Lung (tissue), 12 donors: Measurements from ENCODE around the gene BRAF. TPM values are rescaled to one million over a fixed set of nuclear protein-coding genes. Genes with fewer than 3 reads are reported as not detected.
"Not testable (repeated sequence)": the region's sequence is repeated elsewhere in the genome, so short reads cannot be mapped to it uniquely, and the experiment has no call there.

Experiments used
- ATAC-seq: fragments of 200-7000 bp; cut with Tn5 transposase; one replicate; pipeline ENCODE4 v1.9.1; 2020; ENCODE audit warnings: moderate number of reproducible peaks; ENCODE audit not compliant: insufficient read depth, low FRiP score
- DNase-seq, 3 donors: peaks; one replicate each; pipeline ENCODE4 v3.0.0-alpha.2; 2013 to 2017
- H3K27ac ChIP-seq, 2 donors: one replicate each; pipeline ENCODE4 v1.5.1; 2013; ENCODE audit warnings: mild to moderate bottlenecking in 2 of 2, moderate library complexity in 2 of 2, control low read depth in 1 of 2, inconsistent platforms in 1 of 2, low read depth in 1 of 2, low read length in 1 of 2
- H3K27me3 ChIP-seq, 3 donors: one replicate each; pipeline ENCODE4 v1.5.1; 2013; ENCODE audit warnings: low read length in 2 of 3; ENCODE audit not compliant: control insufficient read depth in 3 of 3, insufficient read depth in 3 of 3
- H3K36me3 ChIP-seq, 4 donors: one replicate each; pipeline ENCODE4 v1.5.1; 2013; ENCODE audit warnings: low read length in 4 of 4, mild to moderate bottlenecking in 1 of 4, moderate library complexity in 1 of 4; ENCODE audit not compliant: control insufficient read depth in 4 of 4, insufficient read depth in 4 of 4
- H3K4me1 ChIP-seq, 5 donors: one replicate each; pipeline ENCODE4 v1.5.1; 2013; ENCODE audit warnings: low read length in 5 of 5, mild to moderate bottlenecking in 2 of 5, moderate library complexity in 1 of 5; ENCODE audit not compliant: control insufficient read depth in 5 of 5, insufficient read depth in 5 of 5
- H3K4me3 ChIP-seq: one replicate; pipeline ENCODE4 v1.5.1; 2013; ENCODE audit warnings: mild to moderate bottlenecking, control low read depth, moderate library complexity
- H3K9ac ChIP-seq, 2 donors: one replicate each; pipeline ENCODE4 v1.5.1; 2013; ENCODE audit warnings: low read length in 2 of 2, control low read depth in 1 of 2; ENCODE audit not compliant: insufficient read depth in 1 of 2
- H3K9me3 ChIP-seq, 4 donors: one replicate each; pipeline ENCODE4 v1.5.1; 2013; ENCODE audit warnings: low read length in 3 of 4, mild to moderate bottlenecking in 1 of 4, moderate library complexity in 1 of 4; ENCODE audit not compliant: control insufficient read depth in 4 of 4, insufficient read depth in 3 of 4
- CTCF ChIP-seq: IDR thresholded peaks from 2 replicates; pipeline ENCODE4 v1.5.1; 2012; ENCODE audit warnings: mild to moderate bottlenecking; ENCODE audit errors: control extremely low read depth, extremely low read depth
- WGBS, 2 donors: extraction: QIAGEN DNeasy Blood & Tissue Kit; methylation state at CpG; one replicate each; pipeline ENCODE4 v1.1.7; 2013; 5-methylcytosine and 5-hydroxymethylcytosine counted together
- polyA plus RNA-seq, 2 donors: library from polyadenylated mRNA; stranded (reverse); fragments of 200-250 nt; gene quantifications; one replicate each; pipeline ENCODE4 v1.2.1, GENCODE V29; 2013
- total RNA-seq, 2 donors: library from RNA; depleted of rRNA in 1 of 2; stranded (reverse); fragments of >200 nt in 1 of 2; gene quantifications; one replicate each; pipeline ENCODE4 v1.2.1, GENCODE V29; 2014 to 2021
- donor health status: control.
- donor health status: control.
- donor health status: Bipolar disorder and iron deficiency.
- donor health status: healthy.
- donor health status: DM: yes; HTN: yes; CAD: no.

BRAF gene
- total and polyA plus RNA-seq, 4 donors = 6.5 to 111 (median 22.3) TPM

- no peak for TF ChIP-seq CTCF
- Histone ChIP-seq H3K4me3 (no peak overlapping the region), H3K9ac (no peak overlapping the region), H3K36me3 (peaks cover 0 to 15% (median 2%) of the 10 kb centered on the region in 4 donors), H3K9me3 (no peaks in the 10 kb centered on the region), H3K27me3 (no peaks in the 10 kb centered on the region), H3K27ac (no peak overlapping the region), H3K4me1 (peaks cover 0 to 8% (median 3%) of the 10 kb centered on the region in 5 donors)
- 97% methylated on average over 20 of the region's 20 CpGs for WGBS, 2 donors
- DNase-seq (no peak), ATAC-seq (no peak)
Observed at GRCh38 chr7:140678081-140678815, 246.5 kb downstream of the BRAF start.

DNA sequence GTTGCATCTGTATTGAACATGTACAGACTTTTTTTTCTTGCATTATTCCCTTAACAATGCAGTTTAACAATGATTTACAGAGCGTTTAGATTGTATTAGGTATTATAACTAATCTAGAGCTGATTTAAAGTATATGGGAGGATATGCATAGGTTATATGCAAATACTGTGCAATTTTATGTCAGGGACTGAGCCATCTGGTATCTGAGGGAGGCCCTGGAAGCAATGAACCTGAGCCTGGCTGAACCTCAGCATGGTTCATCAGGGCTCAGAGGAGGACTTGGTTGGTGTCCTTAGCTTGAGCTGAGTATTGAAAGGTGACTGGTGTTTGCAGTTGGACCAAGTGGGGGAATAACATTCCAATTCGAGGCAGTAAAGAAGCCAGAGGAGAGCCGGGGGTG, 247.2 kb downstream of the BRAF start:
- Histone ChIP-seq H3K27me3 (no peaks in the 10 kb centered on the region), H3K27ac (no peak overlapping the region), H3K4me3 (no peak overlapping the region), H3K4me1 (peaks cover 0 to 10% (median 3%) of the 10 kb centered on the region in 5 donors), H3K9ac (no peak overlapping the region), H3K9me3 (no peaks in the 10 kb centered on the region), H3K36me3 (peaks cover 0 to 15% (median 2%) of the 10 kb centered on the region in 4 donors)
- DNase-seq (no peak), ATAC-seq (no peak)
- 95 to 96% methylated on average over 3 of the region's 3 CpGs for WGBS, 2 donors
- no peak for TF ChIP-seq CTCF

- H3K36me3 ChIP-seq = peaks cover 0 to 11% (median 2%) of the 10 kb centered on the region in 4 donors
- H3K9me3 ChIP-seq, H3K27ac ChIP-seq, H3K27me3 ChIP-seq, H3K4me3 ChIP-seq, DNase-seq, H3K9ac ChIP-seq, ATAC-seq: not testable (repeated sequence)
- H3K4me1 ChIP-seq = peaks cover 0 to 10% (median 3%) of the 10 kb centered on the region in 5 donors
- WGBS, 2 donors = 93 to 95% methylated on average over 11 of the region's 11 CpGs
Observed at GRCh38 chr7:140676956-140677355, 247.8 kb downstream of the BRAF start.

DNA sequence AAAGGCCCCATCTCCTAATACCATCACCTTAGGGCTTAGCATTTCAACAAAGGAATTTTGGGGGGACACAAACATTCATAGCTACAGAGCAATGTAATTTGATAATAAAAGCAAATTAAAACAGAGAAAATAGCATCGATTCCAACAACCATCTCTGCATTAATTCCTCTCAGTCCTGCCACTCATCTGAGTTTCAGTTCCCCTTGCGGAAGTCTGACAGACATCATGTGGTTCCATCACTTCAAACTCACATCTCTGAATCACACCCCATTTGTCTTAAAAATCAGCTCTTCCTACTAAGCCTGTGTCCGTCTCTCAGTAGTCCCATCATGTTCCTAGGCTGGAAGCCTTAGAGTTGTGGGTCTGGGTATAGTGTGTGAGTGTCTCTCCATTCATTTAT, 248.4 kb downstream of the BRAF start:
- 64 to 79% methylated on average over 3 of the region's 3 CpGs for WGBS, 2 donors
- no peak overlapping the region for H3K27ac ChIP-seq
- no peaks in the 10 kb centered on the region for H3K27me3 ChIP-seq
- no peaks in the 10 kb centered on the region for H3K9me3 ChIP-seq
- DNase-seq = no peak
- no peak for ATAC-seq
- no peak for TF ChIP-seq CTCF
- H3K4me3 ChIP-seq = no peak overlapping the region
- peaks cover 0 to 10% (median 3%) of the 10 kb centered on the region in 5 donors for H3K4me1 ChIP-seq
- peaks cover 0 to 11% (median 2%) of the 10 kb centered on the region in 4 donors for H3K36me3 ChIP-seq
- H3K9ac ChIP-seq = no peak overlapping the region
